Endometrium (tissue), 2 donors: ENCODE data around the gene MAMDC2.
A peak's percentile ranks its signal among the peaks of the same experiment; 100 is the strongest.
"Not testable (repeated sequence)": the region's sequence is repeated elsewhere in the genome, so short reads cannot be mapped to it uniquely, and the experiment has no call there.

Experiments used
- FAIRE-seq: peaks from 2 replicates; lab custom pipeline; 2012; peaks lifted over from hg19 to GRCh38; lab: Jason Lieb, UNC
- donor health status: control.
- donor health status: control.

MAMDC2 gene

GRCh38 chr9:70038171-70038621 is 5.5 kb upstream of the MAMDC2 start:
- not testable (repeated sequence) for FAIRE-seq

DNA sequence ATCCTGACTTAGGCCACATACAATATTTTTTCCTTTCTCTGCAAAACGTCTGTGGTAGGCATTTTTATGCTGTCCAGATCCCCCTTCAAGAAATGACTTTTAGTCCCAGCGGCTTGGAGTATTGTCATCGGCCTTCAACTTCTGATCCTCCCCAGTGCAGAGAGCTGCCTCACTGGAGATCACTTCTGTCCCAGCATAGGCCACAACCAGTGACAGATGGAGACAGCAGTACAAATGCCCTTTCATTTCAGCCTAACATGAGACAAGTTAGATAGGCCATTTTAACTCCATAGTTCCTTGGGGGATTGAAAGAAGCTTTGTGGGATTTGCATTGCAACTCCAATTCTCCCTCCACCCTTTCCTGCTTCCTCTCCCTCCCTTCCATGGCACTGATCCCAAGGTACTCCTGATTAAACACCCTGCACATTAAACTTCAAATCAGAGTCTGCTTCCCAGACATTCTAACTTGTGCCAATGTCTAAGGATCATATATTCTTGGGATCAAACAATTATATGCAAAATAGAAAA is 3.2 kb upstream of the MAMDC2 start:
- FAIRE-seq = no peak

- no peak for FAIRE-seq
Observed at GRCh38 chr9:70042461-70043215, 1.0 kb upstream of the MAMDC2 start.

- no peak for FAIRE-seq
Observed at GRCh38 chr9:70043285-70043684, 363 bp upstream of the MAMDC2 start.

DNA sequence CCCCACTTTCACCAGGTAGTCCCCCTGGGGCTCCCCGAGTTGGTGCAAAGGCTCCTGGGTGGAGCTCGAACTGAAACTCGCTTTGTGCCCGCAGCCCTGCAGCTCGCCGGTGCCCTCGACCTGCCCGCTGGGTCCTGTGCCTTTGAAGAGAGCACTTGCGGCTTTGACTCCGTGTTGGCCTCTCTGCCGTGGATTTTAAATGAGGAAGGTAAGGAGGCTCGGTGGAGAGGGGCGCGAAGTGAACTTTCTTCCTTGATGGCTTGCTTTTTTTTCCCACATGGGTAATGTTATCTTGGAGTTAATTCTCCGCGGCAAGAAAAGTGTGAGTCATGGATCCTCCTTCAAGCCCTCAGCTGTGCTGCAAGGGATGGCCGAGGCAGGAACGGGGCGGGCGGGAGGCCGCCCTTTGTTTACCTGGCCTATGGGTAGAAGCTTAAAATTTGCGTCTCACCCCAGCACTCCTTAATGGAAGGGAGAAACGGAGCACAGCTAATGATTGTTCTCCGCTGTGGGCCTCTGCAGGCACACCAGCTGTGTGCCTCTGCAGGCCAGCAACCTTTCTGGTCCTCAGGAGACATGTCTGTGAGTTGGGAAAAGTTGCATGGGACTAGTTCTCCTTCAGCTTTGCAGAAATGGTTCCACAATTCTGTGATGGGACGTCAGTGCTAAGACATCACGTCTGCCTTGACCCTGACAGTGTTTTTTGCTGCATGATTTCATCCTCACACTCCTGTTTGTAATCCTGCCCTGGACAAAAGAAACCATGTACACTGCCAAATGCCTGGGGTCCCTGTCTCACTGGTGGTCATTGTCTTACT is 1.1 kb downstream of the MAMDC2 start:
- FAIRE-seq = no peak

DNA sequence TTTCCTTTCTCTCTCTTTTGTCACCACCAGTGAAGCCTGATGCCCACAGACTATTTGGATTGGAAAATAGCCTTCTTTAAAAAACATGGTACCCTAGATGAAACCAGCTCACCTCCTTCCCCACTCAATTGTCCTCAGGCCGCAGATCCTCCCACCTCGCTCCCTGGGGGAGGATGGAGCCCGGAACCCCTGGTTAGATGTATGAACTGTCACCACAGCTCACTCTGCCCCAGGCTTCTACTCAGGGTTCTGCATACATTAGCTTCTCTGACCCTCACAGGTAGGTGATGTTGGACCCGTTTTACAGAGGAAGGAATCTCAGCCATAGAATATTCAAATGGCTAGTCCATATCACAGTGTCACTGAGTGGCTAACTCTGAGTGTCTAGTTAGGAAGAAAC is 1.8 kb downstream of the MAMDC2 start:
- FAIRE-seq = no peak

GRCh38 chr9:70046274-70047070 is 2.8 kb downstream of the MAMDC2 start:
- no peak for FAIRE-seq

DNA sequence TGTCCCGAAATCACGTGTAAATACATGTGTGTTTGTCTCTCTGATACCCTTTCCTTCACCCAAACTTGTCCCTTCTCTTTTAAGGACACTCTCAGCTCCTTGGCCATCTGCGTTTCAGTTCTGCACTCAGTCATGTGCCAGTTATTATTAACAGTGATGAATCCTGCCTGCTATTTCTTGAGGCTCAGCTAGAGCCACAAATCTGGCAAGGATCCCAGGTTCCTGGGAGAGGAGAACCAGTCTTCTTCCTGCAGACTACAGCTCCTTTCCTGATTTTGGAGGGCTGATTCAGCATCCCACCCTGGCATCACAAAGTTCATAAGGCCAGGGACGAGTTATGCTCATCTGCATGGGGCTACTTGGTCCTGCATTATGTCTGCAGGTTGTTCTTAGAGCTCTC is 5.6 kb downstream of the MAMDC2 start:
- no peak for FAIRE-seq

- FAIRE-seq = peak; percentile 4
Observed at GRCh38 chr9:70049672-70050271, 6.1 kb downstream of the MAMDC2 start.

GRCh38 chr9:70052768-70053167 is 9.1 kb downstream of the MAMDC2 start:
- FAIRE-seq = no peak

DNA sequence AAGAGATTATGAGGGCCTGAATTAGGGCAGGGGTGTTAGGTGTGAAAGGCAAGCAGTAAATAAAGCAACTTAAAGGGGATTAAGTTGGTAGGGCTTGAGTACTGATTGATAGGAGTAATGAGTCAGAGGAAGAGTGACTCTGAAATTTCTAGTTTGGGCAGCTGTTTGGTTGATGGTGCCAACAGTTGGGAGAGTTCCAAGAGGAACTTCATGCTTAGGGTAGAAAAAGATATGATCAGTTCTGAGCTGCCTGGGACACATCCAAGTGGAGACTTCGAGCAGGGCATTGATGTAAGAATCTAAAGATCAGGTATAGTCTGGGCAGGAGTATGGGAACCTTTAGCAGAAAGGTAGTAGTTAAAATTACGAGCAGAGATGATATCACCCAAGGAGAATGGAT is 10.2 kb downstream of the MAMDC2 start:
- FAIRE-seq = no peak

DNA sequence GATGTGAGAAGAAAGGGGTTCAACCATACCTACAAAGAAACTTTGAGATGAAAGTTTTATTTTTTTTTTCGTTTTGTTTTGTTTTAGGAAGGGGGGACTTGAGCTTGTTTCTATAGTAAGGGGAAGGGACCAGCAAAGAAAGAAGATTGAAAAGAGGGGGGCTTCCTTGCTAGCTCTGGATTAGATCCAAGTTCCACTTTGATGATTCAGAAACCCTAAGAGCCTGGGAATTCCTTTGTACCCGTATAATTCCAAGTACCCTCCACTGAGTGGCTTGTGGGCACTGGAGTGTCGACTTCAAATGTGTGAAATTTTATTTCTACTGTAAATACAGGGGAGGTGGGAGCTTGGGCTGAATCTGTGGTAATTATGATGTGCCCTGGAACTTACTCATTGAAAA is 10.9 kb downstream of the MAMDC2 start:
- no peak for FAIRE-seq

- FAIRE-seq = no peak
Observed at GRCh38 chr9:70055406-70056210, 12.0 kb downstream of the MAMDC2 start.

- FAIRE-seq = no peak
Observed at GRCh38 chr9:70056211-70056944, 12.7 kb downstream of the MAMDC2 start.

DNA sequence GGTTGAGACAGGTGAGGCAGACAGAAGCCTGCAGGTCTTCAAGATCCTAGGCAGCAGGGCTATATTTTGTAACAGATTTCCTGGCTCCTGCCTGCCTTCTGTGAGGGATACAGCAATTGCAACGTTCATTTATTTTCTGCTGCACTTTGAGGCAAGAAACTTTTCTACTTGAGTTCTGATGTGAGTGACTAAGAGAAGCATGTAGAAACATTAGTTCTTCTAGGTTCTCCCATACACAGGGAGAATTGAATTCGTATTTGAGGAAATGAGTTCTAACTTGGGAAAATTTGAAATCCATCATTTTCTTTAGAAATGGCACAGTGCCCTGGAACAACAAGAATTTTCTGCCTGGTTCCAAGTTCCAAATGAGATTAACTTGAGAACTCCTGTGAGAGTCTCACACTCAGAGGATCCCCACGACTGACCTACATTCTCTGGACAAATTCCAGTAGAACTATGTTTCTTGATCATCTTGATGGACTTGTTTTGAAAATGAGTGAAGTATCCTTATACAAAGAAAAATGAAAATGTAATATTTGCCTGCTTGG is 15.0 kb downstream of the MAMDC2 start:
- FAIRE-seq = no peak

GRCh38 chr9:70060148-70060882 is 16.7 kb downstream of the MAMDC2 start:
- FAIRE-seq = no peak

- FAIRE-seq = no peak
Observed at GRCh38 chr9:70060883-70061507, 17.3 kb downstream of the MAMDC2 start.

DNA sequence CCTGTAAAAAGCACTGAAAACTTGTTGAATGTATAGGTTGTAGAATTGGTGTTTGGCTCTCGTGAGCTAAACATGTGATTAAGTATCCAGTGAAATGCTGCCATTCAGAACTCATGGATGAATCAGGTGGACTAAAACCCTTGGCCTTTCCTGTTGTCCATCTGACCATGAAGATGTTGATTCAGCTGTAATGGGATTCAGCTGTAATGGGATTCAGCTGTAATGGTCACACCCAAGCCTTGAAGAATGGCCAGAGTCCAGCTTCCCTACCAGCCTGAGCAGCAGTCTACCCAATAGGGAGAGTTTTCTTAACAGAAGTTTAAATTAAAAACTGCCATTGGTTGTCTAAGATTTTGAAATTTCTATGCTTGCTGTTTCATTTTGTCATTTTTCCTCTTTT is 18.1 kb downstream of the MAMDC2 start:
- no peak for FAIRE-seq

- no peak for FAIRE-seq
Observed at GRCh38 chr9:70064496-70064895, 20.8 kb downstream of the MAMDC2 start.
